Neural progenitor cell (in vitro differentiated cells): ENCODE data around the gene ANKRD33.

ENCODE experiments used
- EZH2phosphoT487 ChIP-seq: fragments of 200-600 bp; sonication (generic); IDR thresholded peaks from 2 replicates; pipeline ENCODE4 v1.6.1; 2017; ENCODE audit warnings: antibody characterized with exemption
- TF ChIP-seq, protein P1 (sequence below): fragments of 200-600 bp; sonication (generic); IDR thresholded peaks from 2 replicates; pipeline ENCODE4 v1.5.1; 2017; ENCODE audit warnings: antibody characterized with exemption, mild to moderate bottlenecking

DNA sequence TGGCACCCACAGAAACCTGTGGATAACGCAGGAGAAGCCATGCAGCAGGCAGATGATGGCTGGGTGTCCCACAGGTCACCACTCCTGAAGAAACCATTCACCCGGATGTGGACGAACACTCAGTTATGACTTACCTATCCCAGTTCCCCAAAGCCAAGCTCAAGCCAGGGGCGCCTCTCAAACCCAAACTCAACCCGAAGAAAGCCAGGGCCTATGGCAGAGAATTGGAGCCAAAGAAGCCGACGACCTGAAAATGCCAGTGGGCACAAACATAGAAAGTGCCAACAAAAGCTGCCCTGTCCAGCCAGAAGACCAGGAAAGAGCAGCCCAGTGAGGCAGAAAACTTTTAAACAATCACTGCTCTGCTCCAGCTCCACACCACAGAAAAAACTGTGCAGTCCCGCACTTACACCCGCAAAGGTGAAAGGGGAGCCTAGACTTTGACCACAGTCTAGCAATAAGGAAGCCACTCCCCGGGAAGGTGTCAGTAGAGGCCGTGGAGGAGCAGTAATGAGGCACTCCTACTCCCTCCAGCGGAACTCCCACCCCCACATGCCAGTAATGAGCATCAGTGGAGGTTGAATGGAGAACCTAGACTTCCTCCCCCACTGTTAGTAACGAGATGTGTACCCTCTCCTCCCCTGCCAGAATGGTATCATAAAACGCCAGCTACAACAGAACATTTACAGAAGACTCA, 13.4 kb downstream of the ANKRD33 start:
- TF ChIP-seq, protein P1, sequence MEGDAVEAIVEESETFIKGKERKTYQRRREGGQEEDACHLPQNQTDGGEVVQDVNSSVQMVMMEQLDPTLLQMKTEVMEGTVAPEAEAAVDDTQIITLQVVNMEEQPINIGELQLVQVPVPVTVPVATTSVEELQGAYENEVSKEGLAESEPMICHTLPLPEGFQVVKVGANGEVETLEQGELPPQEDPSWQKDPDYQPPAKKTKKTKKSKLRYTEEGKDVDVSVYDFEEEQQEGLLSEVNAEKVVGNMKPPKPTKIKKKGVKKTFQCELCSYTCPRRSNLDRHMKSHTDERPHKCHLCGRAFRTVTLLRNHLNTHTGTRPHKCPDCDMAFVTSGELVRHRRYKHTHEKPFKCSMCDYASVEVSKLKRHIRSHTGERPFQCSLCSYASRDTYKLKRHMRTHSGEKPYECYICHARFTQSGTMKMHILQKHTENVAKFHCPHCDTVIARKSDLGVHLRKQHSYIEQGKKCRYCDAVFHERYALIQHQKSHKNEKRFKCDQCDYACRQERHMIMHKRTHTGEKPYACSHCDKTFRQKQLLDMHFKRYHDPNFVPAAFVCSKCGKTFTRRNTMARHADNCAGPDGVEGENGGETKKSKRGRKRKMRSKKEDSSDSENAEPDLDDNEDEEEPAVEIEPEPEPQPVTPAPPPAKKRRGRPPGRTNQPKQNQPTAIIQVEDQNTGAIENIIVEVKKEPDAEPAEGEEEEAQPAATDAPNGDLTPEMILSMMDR: no peak
- no peak for TF ChIP-seq EZH2phosphoT487
